ENCODE results near the gene ANK3. TPM values are rescaled to one million over a fixed set of nuclear protein-coding genes. Genes with fewer than 3 reads are reported as not detected.
"Not testable (repeated sequence)": the region's sequence is repeated elsewhere in the genome, so short reads cannot be mapped to it uniquely, and the experiment has no call there.

Gene ANK3
- total RNA-seq, 2 donors from 2014 or later: 5.7 to 6.1 TPM

DNA sequence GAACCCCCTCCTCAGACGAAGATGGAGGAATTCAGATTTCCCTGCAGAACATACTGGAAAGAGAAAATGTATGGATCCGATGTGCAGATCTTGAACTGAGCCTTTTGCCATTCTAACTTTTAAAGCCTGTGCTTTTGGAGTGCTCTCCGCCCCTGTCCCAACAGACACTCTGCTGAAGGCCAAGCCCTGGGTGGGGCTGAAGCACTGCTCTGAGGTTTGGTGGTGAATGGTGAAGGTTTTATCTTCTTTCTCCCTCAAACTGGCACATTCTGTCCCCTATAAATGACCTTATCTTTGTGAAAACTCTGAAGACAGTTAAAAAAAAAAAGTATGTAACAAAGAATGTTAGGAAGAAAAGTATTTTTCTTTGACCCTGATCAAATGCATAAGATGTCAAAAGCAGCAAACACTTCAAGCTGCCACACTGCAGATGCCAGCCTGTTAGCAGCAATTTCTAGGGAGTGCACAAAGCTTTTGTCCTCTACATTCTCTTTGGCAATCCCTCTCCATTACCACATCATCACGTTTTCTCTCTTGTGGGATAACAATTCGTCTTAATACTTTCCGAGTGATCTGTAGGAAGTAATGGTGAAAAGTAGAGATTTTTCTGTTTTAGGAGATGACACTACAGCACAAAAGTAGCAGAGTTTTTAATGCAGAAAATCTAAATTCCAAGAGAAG is 346.0 kb downstream of the ANK3 start:
- intact Hi-C loops (cut with DNase I): loop anchor here in 1 of 2 donors (5.0 to 10.0 kb wide), 2 partner anchors 409 to 1584 kb away; no protein-coding TSS in a partner anchor
- DNase-seq (ENCODE audit: low spot score): no peak

DNA sequence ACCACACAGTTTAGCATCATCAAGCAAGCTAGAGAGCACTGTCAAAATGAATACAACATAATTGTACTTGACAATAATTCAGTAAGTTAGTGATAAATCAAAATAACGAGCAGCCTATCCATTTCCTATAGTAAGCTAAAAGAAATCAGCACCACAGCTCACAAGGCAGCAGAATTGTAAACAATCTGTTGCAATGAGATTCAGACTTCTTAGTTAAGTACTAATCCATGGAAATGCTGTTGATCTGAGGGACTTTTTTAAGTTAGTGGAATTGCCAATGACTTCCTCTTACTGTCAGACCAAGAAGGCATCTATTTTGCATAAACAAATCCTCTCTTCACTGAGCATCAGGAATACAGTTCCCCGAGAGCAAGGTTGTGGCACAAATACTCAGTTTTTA is 346.8 kb downstream of the ANK3 start:
- DNase-seq (ENCODE audit: low spot score): no peak
- intact Hi-C loops (cut with DNase I): loop anchor here in 1 of 2 donors (5.0 to 10.0 kb wide), 2 partner anchors 408 to 1584 kb away; no protein-coding TSS in a partner anchor

DNA sequence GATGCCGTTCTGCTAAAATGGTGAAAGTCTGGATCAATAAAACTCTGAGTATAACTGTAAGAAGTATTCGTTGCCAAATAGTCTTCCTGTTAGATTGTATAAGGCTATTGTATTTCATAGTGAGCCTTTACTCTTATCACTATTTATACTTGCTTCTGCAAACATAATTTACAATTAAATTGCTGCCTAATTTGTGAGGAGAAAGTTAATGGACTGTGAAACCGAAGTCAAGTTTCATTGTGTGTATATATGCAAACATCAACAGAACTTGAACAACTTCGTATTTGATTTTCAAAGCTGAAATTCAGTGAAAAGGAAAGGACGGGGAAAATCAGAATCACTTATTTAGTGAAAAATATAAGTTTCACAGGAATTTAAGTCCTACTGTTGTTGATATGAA is 347.4 kb downstream of the ANK3 start:
- DNase-seq (ENCODE audit: low spot score): no peak
- intact Hi-C loops (cut with DNase I): loop anchor here in 1 of 2 donors (5.0 to 10.0 kb wide), 2 partner anchors 407 to 1585 kb away; no protein-coding TSS in a partner anchor

DNA sequence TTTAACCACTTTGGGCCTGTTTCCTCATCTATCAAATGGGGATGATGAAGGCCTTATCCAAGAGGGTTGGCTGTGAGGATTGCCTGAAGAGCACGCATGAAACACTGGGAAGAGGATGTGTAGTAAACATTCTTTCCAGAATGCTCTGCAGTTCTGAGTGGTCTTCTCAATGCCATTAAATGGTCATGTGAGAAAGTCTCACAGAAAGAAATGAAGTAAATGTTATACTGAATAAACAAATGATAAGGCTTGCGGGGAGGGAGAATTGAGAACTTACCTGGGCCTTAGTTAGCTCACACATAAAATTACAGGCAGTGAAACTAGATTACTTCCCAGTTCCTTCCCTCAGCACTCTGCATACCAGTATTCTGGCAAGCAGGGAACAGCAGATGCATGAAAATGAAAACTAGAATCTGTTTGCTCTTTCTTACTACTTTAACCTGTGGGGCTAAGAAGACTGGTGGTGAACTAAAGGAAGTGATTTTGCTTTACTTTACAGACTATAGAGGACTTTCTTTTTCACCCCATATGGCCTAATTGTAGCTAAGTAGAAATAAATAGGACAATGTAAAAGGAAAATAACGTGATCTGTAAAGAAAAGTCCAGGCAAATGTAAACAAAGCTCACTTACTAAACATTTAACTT is 348.1 kb downstream of the ANK3 start:
- DNase-seq (ENCODE audit: low spot score): no peak
- intact Hi-C loops (cut with DNase I): loop anchor here in 1 of 2 donors (5.0 to 10.0 kb wide), 2 partner anchors 407 to 1586 kb away; no protein-coding TSS in a partner anchor

DNA sequence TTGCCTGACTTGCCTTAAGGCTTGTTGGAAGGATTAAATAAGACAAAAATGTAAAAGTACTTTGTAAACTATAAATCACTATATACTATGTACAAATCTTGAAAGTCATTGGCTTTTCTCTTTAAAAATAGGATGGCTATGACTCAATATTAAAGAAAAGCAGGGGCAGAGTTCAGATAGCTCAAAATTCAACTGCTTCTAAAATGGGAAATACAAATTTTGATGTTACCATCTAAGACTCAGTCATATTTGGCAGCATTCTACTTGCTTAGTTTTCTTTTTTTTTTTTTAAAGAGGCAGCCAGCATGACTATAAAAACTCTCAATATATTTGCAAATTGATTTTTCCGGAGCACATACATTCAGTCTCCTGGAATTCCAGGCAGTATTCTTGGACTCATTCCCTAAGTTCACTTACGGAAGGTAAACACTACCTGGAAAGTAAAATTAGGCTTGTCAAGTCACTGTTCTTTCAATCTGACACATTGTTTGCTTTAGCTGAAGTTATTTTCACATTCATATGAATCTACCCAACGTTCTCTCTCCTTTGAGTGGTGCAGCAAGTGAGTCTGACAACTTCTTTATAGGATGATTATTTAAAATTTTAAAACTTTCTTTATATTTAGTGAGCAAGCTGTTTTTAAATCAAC is 349.5 kb downstream of the ANK3 start:
- intact Hi-C loops (cut with DNase I): loop anchor here in 1 of 2 donors (5.0 to 10.0 kb wide), 2 partner anchors 405 to 1587 kb away; no protein-coding TSS in a partner anchor
- no peak for DNase-seq (ENCODE audit: low spot score)

DNA sequence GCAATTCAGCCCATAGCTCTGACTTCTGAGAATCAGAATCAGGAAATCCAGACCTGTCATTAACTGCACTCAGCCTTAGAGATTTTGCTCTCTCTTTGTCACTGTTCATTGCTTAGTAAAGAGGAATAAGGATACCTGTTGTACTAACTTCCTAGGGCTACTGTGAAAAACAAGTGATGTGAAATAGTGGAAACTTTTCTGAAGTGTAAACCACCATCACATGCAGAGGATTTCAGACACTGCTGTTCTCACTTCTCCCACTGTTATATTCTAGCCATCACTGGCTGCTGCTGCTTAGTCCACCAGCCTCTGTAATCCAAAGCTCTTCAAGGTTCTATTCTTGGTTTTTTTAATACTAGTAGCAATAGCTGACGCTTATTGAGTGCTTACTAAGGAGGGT is 353.7 kb downstream of the ANK3 start:
- no peak for DNase-seq (ENCODE audit: low spot score)
- intact Hi-C loops (cut with DNase I): loop anchor here in 1 of 2 donors (10.0 kb wide), 1 partner anchor 121 kb away; no protein-coding TSS in a partner anchor

DNA sequence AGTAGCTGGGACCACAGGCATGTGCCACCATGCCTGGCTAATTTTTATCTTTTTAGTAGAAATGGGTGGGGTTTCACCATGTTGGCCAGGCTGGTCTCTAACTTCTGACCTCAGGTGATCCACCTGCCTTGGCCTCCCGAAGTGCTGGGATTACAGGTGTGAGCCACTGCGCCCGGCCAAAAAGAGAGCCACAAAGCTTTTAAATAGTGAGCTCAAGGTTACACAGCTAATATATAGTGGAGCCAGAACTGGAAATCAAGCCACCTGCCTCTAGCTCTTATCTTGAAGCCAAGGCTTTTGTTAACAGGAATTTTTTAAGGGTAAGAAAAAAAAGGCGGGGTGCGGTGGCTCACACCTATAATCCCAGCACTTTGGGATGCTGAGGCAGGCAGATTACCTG is 354.3 kb downstream of the ANK3 start:
- not testable (repeated sequence) for DNase-seq (ENCODE audit: low spot score)
- intact Hi-C loops (cut with DNase I): loop anchor here in 1 of 2 donors (10.0 kb wide), 1 partner anchor 121 kb away; no protein-coding TSS in a partner anchor

DNA sequence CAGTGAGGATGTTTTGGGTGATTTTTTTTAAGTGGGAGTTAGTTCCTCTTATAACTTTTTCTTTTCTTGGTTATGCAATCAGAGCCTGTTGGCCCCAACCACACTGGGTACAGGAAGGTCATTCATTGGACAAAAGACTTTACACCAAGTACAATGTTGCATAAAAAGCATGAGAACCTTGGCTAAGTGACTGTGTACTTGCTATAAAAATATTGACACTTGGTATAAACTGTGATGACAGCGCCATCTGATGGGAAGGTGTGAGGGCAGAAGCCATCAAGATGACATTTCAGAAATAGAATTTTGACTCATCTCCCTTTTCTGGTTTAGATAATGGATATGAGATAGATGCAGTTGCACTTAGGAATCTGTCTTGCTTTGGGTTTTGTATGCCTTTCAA is 357.0 kb downstream of the ANK3 start:
- no peak for DNase-seq (ENCODE audit: low spot score)
- intact Hi-C loops (cut with DNase I): loop anchor here in 1 of 2 donors (10.0 kb wide), 1 partner anchor 118 kb away; no protein-coding TSS in a partner anchor

DNA sequence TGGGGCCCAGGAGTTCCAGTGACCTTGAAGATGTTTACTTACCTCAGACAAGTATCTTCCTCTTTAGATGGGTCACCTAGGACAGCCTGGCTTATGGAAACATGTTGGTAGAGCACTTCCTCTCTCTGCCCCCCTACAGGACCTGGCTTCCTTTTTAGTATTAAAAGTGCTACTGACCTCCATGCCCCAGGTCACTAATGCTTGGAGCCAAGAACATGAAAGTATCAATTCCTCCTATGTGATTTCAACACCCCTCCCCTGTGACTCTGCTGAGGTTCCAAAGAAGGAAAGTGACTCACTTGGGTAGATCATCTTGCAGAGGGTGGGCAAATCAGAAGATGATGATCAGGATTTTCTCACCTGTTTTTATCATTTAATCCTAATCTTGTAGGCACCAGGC is 358.0 kb downstream of the ANK3 start:
- intact Hi-C loops (cut with DNase I): loop anchor here (2.0 to 10.0 kb wide), 2 partner anchors 117 to 405 kb away; no protein-coding TSS in a partner anchor
- no peak for DNase-seq (ENCODE audit: low spot score)

DNA sequence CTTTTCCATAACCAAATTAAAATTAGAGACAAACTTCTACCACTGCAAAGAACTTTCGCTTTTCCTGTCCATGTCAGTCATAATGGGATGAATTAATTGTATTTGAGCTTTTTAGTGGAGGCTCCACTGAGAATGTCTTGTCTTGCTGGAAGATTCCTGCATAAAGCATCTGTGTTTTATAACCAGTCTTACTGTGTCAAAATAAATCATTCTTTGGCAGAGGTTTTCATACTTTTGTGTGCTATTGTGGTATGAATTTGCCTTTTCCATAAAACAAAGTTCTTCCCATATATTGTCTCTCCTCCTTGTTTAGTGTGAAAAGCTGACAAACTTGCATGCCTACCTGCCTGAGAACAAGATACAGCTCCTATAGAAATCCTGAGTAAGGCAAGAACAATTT is 358.5 kb downstream of the ANK3 start:
- intact Hi-C loops (cut with DNase I): loop anchor here (2.0 to 10.0 kb wide), 2 partner anchors 116 to 404 kb away; no protein-coding TSS in a partner anchor

DNA sequence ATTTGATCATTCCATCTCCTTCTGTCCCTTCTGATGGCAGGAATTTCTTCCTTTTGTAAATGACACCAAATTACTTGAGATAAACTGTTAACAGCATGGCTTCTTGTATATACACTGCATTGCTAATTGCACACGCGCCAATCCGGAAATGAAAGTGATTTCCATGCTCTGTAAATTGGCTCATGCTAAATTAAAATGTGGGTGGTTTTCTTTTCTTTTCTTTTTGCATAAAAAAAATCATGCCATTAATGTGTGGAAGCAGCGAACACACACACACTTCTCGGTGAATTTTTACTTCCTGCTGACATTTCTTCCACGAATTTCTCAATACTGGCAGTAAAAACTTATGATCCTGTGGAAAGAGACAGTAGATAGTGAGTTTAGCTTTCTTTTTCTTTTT is 360.2 kb downstream of the ANK3 start:
- intact Hi-C loops (cut with DNase I): loop anchor here in 1 of 2 donors (10.0 kb wide), 1 partner anchor 405 kb away; no protein-coding TSS in a partner anchor

More for the DNA sequence above, 358.5 kb downstream of the ANK3 start:
- DNase-seq (ENCODE audit: low spot score): no peak

DNA sequence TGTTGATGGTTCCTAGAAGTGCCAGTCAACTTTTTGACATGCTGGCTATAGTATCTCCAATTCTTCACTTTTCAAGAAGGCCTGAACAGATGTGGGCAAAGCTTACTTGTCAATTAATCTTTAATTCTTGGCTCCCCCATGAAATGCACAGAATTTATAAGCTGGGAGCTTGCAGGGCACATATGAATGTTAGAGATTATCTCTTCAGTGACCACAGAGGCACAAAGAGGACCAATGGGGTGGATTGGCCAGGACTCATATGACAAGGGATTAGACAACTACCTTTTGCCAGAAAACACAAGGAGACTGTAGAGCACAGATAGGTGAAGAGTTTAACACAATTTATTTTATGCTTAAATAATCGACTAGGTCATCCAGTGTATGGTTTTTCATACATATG is 361.6 kb downstream of the ANK3 start:
- intact Hi-C loops (cut with DNase I): loop anchor here in 1 of 2 donors (10.0 kb wide), 1 partner anchor 403 kb away; no protein-coding TSS in a partner anchor
- no peak for DNase-seq (ENCODE audit: low spot score)

More for the DNA sequence above, 360.2 kb downstream of the ANK3 start:
- no peak for DNase-seq (ENCODE audit: low spot score)

DNA sequence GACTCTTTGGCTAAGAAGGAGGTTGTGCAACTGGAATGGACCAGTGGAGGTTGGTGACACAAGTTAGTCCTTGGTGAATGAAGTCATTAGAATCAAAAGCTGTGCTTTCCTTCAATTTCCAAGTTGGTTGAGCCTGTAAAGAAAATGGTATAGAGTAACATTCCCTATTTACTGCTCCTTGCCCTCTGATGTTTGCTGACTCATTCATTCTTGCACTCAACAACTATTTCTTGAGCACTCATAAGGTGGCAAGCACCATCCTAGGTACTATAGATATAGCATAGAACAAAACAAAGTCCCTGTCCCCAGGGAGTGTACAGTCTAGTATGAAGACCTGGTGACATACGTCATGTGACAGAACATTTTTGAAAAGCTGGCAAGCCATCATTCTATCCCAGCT is 364.4 kb downstream of the ANK3 start:
- intact Hi-C loops (cut with DNase I): loop anchor here in 1 of 2 donors (10.0 kb wide), 1 partner anchor 400 kb away; no protein-coding TSS in a partner anchor
- no peak for DNase-seq (ENCODE audit: low spot score)

DNA sequence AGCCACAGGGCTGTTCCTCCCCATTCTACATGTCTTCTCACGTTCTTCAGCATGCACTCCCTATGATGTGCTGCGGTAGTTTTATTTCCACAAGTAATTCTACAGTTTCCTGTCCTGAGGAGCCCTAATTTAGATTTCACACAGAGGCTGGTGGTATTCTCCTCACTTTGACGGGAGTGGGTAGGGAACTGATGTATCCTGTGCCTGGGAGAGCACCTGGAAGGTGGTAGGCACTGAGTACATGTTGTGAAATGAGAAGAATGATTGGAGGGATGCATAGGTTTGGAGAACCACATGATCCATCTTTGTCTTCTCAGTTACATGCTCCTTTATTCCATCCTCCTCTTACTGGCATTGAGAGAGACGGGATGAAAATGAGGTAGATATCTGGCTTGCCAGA is 365.2 kb downstream of the ANK3 start:
- intact Hi-C loops (cut with DNase I): loop anchor here in 1 of 2 donors (10.0 kb wide), 1 partner anchor 400 kb away; no protein-coding TSS in a partner anchor
- DNase-seq (ENCODE audit: low spot score): no peak

DNA sequence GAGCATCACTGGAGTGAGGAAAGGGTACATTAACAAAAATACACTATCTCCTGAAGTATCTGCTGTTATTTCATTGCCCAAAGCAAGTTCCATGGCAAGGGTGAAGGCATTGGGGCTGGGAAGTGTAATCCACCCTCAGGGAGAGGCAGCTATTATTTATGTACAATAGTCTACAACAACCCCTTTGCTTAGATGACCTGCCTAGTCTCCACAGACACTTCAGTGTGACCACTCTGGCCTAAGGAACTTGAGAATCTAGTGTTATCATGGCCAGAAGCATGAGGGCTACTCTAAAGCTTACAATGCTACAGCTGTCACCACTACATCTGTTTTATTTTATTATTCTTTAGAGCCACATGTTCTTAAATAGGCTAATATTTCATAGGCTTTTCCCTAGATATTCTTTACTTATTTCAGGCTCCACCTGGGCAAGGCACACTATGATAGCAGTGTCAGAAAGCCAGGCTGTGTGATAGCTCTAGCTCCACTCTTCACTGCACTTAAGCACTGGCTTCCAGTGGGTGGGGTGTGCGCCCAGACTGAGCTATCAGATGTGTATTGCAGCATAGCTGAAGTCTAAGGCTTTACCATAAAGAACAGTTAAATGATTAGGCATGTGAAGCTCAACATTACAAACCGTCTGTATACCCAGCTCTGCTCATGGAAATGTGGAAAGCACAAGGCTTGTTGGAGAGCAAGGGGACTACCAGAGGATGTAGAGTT is 366.4 kb downstream of the ANK3 start:
- intact Hi-C loops (cut with DNase I): loop anchor here in 1 of 2 donors (10.0 kb wide), 1 partner anchor 399 kb away; no protein-coding TSS in a partner anchor
- DNase-seq (ENCODE audit: low spot score): no peak

DNA sequence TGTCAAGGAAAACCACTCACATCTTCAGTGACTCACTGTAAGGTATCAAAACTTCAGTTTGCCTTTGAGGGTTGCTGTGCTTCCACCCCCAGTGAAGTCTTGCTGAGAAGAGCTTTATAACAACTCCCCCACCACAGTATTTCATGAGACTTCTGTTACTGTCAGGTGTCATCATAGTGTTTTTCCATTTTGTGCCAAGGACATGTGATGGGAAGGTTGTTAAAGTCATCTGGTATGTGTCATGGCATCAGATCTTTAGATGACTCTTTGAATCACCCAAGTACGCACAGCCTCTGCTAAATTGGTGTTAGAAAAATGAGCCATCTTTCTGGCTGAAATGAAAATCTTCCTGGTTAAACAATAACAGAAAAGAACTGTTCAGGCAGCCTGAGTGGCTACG is 368.3 kb downstream of the ANK3 start:
- intact Hi-C loops (cut with DNase I): loop anchor here in 1 of 2 donors (10.0 kb wide), 1 partner anchor 397 kb away; no protein-coding TSS in a partner anchor
- DNase-seq (ENCODE audit: low spot score): no peak

DNA sequence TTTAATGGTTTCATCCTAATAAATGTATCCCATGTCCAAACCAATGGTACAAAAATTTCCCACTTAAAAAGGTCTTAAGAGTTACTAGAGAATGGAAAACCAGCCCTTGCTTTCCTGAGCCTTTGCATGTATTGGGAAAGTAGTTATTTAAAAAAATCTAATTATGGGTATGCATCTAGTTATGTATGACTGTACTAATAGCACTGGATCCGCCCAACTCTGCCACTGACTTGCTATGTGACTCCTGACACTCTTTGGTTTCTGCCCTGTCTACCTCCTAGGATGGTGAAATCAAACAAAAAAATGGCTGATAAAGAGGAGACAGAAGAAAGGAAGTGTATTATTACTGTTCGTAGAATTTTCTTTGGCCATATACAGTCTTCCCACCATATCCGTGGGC is 372.9 kb downstream of the ANK3 start:
- DNase-seq (ENCODE audit: low spot score): no peak
- intact Hi-C loops (cut with DNase I): no loop called here

DNA sequence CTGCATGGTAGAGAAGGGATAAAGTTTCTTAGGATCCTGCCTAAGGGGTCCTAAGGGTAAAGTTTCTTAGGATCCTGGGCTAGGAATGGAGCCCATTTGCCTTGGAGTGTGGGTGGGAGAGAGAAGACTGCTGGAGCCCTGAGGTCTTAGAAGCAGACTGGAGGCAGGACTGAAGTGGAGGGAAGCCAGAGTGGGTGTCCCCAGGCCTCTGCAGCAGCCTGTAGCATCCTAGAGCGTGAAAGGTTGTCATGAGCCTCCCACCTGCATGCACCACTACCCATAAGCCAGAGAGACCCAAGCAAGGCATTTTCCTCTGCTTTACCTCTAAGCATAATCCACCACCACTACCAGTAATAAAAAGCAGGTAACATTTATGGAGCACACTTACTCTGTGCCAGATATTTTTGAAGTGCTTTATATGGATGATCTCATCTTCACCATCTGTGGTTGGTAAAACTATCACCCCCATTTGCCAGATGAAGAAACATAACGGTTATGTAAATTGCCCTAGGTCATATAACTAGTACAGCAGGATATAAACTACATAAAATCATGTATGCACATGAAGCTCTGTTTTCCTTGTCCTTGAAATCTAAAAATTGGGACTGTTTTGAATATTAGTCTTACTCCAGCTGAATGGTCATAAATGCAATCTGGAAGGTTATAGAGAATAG is 379.8 kb downstream of the ANK3 start:
- no peak for DNase-seq (ENCODE audit: low spot score)
- intact Hi-C loops (cut with DNase I): no loop called here
